ENCODE measurements around the gene VPS33A.
A peak's percentile ranks its signal among the peaks of the same experiment; 100 is the strongest.

VPS33A gene

GRCh38 chr12:122250047-122250446 lies 16.2 kb downstream of the VPS33A start:
- FAIRE-seq = no peak

GRCh38 chr12:122245553-122245952 lies 20.7 kb downstream of the VPS33A start:
- FAIRE-seq = no peak

GRCh38 chr12:122244565-122245371 lies 21.5 kb downstream of the VPS33A start:
- FAIRE-seq = no peak

- FAIRE-seq = no peak
These were observed 22.3 kb downstream of the VPS33A start for GRCh38 chr12:122243965-122244364.

- FAIRE-seq = no peak
These were observed 27.4 kb downstream of the VPS33A start for GRCh38 chr12:122238861-122239260.

GRCh38 chr12:122235741-122236140 lies 30.6 kb downstream of the VPS33A start:
- FAIRE-seq = no peak

GRCh38 chr12:122232691-122233090 lies 33.6 kb downstream of the VPS33A start:
- no peak for FAIRE-seq

GRCh38 chr12:122230798-122231197 lies 35.5 kb downstream of the VPS33A start:
- FAIRE-seq = no peak

- no peak for FAIRE-seq
These were observed 38.2 kb downstream of the VPS33A start for GRCh38 chr12:122228092-122228491.

- FAIRE-seq = no peak
These were observed 39.0 kb downstream of the VPS33A start for GRCh38 chr12:122227341-122227740.

- no peak for FAIRE-seq
These were observed 39.7 kb downstream of the VPS33A start for GRCh38 chr12:122226366-122227125.

- peak; percentile 98 for FAIRE-seq
These were observed 40.5 kb downstream of the VPS33A start, which contains the start of gene DIABLO for GRCh38 chr12:122225683-122226365. Gene DIABLO (minus strand): TSS chr12:122226052. CDS start chr12:122226014, 38 bp downstream.

GRCh38 chr12:122216445-122216844 lies 49.8 kb downstream of the VPS33A start:
- no peak for FAIRE-seq

- FAIRE-seq = no peak
These were observed 50.5 kb downstream of the VPS33A start for GRCh38 chr12:122215771-122216170.

GRCh38 chr12:122208073-122208820 lies 58.0 kb downstream of the VPS33A start:
- no peak for FAIRE-seq

- FAIRE-seq = no peak
These were observed 58.9 kb downstream of the VPS33A start for GRCh38 chr12:122207391-122207790.

GRCh38 chr12:122206976-122207375 lies 59.3 kb downstream of the VPS33A start:
- no peak for FAIRE-seq

- FAIRE-seq = no peak
These were observed 60.0 kb downstream of the VPS33A start for GRCh38 chr12:122206111-122206881.

- no peak for FAIRE-seq
These were observed 61.0 kb downstream of the VPS33A start for GRCh38 chr12:122205053-122205925.

GRCh38 chr12:122204167-122205052 lies 61.9 kb downstream of the VPS33A start:
- FAIRE-seq = no peak

Measured in endometrium (tissue), 2 donors.